Measurements from ENCODE around the gene MLLT10.

The MLLT10 gene

DNA sequence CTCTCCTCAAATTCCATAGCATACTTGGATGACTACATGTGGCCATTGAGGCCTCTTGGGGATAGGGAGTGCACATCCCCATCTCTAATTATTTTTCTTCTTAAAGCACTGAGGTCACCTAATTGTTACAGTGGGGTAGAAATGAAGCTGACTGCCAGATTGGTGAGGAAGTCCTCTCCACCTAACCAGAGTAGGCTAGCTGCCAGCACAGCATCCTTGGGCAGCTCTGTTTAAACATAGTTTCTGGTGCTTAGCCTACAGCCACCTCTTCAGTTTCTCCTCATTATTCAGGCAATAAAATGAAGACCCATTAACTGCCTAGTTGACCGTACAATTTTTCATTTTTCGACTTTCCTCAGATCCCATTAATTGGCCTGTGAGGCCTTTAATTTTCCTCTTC lies 104.6 kb downstream of the MLLT10 start:
- no peak for DNase-seq (ENCODE audit: low spot score)

- no peak for DNase-seq (ENCODE audit: low spot score)
Observed at GRCh38 chr10:21648040-21648439, 114.0 kb downstream of the MLLT10 start.

DNA sequence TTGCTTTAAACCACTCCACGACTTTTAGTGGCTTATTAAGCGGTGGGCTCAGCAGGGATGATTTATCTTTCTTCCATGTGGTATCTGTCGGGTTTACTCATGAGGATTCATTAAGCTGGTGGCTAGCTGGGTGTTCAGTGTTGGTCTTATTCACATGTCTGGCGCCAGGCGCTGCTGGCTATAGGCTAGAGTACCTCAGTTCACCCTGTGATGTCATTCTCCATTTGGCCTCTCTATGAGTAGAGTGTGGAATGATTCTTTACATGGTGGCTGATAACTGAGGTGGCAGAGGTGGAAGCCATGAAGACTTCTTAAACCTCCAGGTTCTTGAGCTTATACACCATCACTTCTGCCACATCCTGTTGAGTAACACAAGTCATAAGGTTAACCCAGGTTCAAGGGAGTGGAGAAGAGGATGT lies 115.4 kb downstream of the MLLT10 start:
- peak; percentile 17 for DNase-seq (ENCODE audit: low spot score)

GRCh38 chr10:21650353-21650752 lies 116.3 kb downstream of the MLLT10 start:
- DNase-seq (ENCODE audit: low spot score): no peak

DNA sequence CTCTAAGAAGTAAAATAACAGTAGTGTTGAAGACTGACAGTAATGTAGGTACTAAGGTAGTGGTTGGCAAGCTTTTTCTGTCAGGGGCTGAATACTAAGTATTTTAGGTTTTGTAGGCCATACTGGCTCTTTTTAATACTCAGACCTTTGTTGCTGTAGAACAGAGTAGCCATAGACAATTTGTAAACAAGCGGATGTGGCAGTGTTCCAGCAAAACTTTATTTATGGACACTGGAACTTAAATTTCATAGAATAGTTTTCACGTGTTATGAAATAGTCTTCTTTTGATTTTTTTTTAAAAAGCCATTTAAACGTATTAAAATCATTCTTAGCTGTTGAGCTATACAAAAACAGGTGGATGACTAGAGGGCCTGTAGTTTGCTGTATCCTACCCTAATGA lies 121.2 kb downstream of the MLLT10 start:
- DNase-seq (ENCODE audit: low spot score): no peak

DNA sequence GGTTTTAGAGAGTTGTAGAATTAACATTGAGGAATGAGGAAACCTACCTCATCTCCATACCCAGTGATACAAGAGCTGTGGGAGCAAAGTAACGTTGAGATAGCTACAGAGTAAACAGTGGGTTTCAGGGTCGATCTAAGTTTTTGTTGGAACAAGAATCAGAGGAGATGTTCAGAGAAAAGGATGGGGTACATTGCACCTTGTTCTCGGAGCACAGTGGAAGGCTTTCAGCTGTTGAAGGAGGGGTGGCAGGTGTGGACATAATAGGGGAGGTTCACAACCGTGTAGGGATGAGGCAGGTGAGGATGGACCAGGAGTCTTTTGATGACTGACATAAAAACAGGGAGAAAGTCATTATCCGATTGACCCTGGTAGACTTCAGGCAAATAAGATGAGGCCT lies 121.7 kb downstream of the MLLT10 start:
- no peak for DNase-seq (ENCODE audit: low spot score)

GRCh38 chr10:21661087-21661486 lies 127.1 kb downstream of the MLLT10 start:
- no peak for DNase-seq (ENCODE audit: low spot score)

DNA sequence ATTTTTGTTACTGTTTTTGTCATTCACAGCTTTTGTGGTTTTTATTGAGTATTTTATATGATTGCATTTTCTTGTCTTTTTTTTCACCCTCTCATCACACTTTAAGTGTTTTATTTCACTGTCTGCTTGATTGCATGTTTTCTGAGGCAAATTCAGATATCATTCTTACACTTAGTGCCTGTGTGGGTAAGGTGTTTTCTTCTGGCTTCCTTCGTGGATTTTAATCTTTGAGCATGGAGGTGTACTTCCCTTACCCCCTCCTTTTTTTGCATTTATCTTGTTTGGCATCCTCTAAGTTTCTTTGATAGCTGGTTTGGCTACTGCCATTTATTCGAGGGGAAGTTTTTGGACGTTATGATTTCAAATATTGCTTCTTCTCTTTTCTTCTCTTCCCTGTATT lies 127.9 kb downstream of the MLLT10 start:
- DNase-seq (ENCODE audit: low spot score): no peak

- no peak for DNase-seq (ENCODE audit: low spot score)
Observed at GRCh38 chr10:21662635-21663034, 128.6 kb downstream of the MLLT10 start.

GRCh38 chr10:21668831-21669230 lies 134.8 kb downstream of the MLLT10 start:
- no peak for DNase-seq (ENCODE audit: low spot score)

GRCh38 chr10:21670391-21670790 lies 136.4 kb downstream of the MLLT10 start:
- DNase-seq (ENCODE audit: low spot score): no peak

- DNase-seq (ENCODE audit: low spot score): no peak
Observed at GRCh38 chr10:21673668-21674067, 139.6 kb downstream of the MLLT10 start.

- peak; percentile 20 for DNase-seq (ENCODE audit: low spot score)
Observed at GRCh38 chr10:21675157-21675796, 141.2 kb downstream of the MLLT10 start.

DNA sequence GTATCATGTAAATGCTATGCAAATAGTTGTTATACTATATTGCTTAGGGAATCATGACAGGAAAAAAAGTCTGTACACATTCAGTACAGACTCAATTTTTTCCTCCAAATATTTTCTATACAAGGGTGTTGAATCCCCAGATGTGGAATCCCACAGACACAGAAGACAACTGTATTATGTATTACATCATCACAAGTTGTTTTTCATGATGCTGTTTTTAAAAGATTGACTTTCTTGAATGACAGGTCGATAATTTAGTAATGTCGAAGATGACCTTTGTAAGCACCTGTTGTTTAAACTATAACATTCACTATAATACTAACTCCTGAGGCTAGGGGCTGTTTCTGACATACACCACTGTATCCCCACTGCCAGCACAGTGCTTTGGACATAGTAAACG lies 143.5 kb downstream of the MLLT10 start:
- DNase-seq (ENCODE audit: low spot score): no peak

DNA sequence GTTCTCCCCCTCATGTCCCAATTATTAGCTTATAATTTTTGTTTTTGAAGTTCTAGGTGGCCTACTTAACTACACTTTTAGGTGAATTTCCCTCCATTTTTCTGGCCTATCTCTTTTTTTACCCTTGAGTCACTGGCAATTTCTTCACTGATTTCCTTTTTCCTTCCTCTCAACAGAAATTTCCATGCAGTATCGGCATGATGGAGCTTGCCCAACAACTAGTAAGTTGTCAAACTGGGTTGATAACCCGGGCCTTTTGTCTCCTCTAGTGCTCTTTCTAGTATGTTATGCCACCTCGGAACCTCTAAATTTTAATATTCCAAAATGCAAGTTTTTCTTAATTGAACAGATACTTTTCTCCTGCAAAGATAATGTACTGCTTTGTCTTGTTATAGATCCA lies 147.1 kb downstream of the MLLT10 start:
- no peak for DNase-seq (ENCODE audit: low spot score)

GRCh38 chr10:21687266-21688008 lies 153.4 kb downstream of the MLLT10 start:
- no peak for DNase-seq (ENCODE audit: low spot score)

DNA sequence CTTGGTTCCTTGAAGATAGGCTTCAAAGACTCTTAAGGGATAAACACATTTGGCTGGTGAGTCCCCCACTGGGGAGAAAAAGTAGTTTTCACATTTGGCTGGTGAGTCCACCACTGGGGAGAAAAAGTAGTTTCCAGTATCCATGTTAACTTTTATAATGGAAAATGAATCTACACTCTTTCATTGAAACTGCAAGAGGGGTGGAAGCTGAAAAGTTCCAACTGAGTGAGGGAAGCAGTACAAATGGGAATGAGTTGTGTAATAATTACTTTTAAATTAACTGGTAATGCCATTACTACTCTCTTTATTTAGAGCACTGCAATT lies 153.9 kb downstream of the MLLT10 start:
- DNase-seq (ENCODE audit: low spot score): no peak

- no peak for DNase-seq (ENCODE audit: low spot score)
Observed at GRCh38 chr10:21688870-21689269, 154.8 kb downstream of the MLLT10 start.

DNA sequence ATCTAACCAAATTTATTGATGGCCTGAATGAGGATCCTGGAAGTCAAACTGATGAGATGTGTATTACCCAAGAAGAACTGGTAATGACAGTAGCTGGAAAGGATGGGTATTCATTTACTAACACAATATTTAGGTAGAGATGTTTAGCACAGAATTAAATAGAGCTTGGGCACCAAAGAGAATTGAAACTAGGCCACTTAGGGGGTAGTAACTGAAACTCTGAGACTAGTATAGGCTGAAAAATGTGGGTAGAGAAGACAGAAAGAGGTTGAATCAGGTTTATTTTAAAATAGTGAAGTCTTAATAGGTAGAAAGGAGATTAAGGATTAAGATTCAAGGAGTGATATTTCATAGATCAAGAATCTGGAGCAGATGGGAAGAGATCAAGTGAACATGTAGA lies 155.8 kb downstream of the MLLT10 start:
- no peak for DNase-seq (ENCODE audit: low spot score)

DNA sequence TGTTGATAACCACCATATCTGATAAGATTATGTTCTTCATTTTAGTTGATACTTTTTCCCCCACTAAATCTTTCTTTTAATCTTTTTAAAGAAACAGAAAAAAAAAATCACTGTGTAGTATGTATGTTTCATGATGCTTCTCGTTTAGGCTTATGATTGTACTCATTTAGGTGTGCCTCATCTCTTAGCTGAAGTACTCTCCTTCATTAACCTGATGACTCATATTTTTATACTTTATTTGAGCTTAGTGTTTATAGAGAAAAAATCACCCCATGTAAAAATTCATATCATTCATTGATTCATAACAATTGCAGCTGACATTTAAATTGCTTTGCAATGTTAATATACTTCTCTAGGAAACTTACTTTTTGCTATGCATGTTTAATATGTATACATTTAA lies 158.9 kb downstream of the MLLT10 start:
- DNase-seq (ENCODE audit: low spot score): no peak

GRCh38 chr10:21693418-21693817 lies 159.4 kb downstream of the MLLT10 start:
- no peak for DNase-seq (ENCODE audit: low spot score)

DNA sequence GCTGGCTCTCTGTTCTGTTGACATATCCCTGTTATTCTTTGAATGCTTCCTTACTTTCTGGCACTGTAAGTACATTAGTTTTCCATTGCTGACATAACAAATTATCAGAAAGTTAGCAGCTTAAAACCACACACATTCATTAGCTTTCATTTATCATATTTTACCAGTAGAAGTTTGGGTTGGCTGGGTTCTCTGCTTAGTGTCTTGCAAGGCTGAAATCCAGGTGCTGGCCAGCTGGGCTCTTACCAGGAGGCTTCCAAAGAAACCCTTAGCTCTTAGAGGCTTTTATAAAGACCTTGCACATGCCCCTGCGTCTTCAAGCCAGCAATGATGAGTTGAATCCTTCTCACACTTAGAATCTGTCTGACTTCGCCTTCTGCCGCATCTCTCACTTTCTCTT lies 160.6 kb downstream of the MLLT10 start:
- DNase-seq (ENCODE audit: low spot score): no peak

GRCh38 chr10:21696302-21696701 lies 162.3 kb downstream of the MLLT10 start:
- DNase-seq (ENCODE audit: low spot score): no peak

DNA sequence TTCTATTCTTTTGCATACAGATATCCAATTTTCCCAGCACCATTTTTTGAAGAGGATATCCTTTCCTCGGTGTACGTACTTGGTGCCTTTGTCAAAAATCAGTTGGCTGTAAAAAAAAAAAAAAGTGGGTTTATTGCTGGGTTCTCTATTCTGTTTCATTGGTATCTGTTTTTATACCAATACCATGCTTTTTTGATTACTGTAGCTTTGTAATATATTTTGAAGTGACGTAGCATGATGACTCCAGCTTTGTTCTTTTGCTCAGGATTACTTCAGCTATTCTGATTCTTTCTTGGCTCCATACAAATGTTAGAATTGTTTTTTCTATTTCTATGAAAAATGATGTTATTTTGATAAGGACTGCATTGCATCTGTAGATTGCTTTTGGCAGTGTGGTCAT lies 165.5 kb downstream of the MLLT10 start:
- no peak for DNase-seq (ENCODE audit: low spot score)
